ENCODE data around the gene FANCM. TPM values are rescaled to one million over a fixed set of nuclear protein-coding genes. Genes with fewer than 3 reads are reported as not detected.

FANCM gene
- total RNA-seq, 2 experiments from 2014 or later, result 22.2 to 27.7 TPM

GRCh38 chr14:45091710-45092109, 44.0 kb upstream of the FANCM start:
- ChIA-PET CTCF (ENCODE audit: unreplicated experiment) (no interaction called here), POLR2A (interaction anchor here (0.8 to 1.0 kb wide), 5 partner anchors 68 to 186 kb away, joined by 3 to 4 read pairs (median 3); no protein-coding TSS in a partner anchor)
- BruUV-seq (replicated peaks), result no TSS peak
- Histone ChIP-seq H4K20me1 (ENCODE audit: insufficient read depth, low read length) (peaks cover 12% of the 10 kb centered on the region; the same call in 1 of the 2 replicates), H3K27ac (ENCODE audit: low read depth, low read length, poor library complexity, severe bottlenecking) (no peak overlapping the region), H3K4me3 (ENCODE audit: low read depth, low read length, poor library complexity, severe bottlenecking) (no peak overlapping the region), H3K36me3 (ENCODE audit: insufficient read depth, low read length) (peaks cover 79% of the 10 kb centered on the region), H2AFZ (ENCODE audit: low read length) (no peak overlapping the region), H3K79me2 (ENCODE audit: insufficient read depth, low read depth, low read length) (peaks cover 100% of the 10 kb centered on the region), H3K4me1 (ENCODE audit: insufficient read depth, low read length, poor library complexity, severe bottlenecking) (peaks cover 27% of the 10 kb centered on the region), H3K9me2 (ENCODE audit: insufficient read depth, low read length) (no peaks in the 10 kb centered on the region), H3K4me2 (ENCODE audit: low read length) (no peak overlapping the region), H3K9me3 (ENCODE audit: low read length) (no peaks in the 10 kb centered on the region)
- intact Hi-C loops (cut with micrococcal nuclease; ENCODE audit: unreplicated experiment), result no loop called here
- TF ChIP-seq EZH2phosphoT487 (IDR thresholded peaks at IDR 0.05; ENCODE audit: borderline replicate concordance, low read depth, low read length), result no peak
- no peak for TF ChIP-seq CTCF (conservative IDR thresholded peaks at IDR 0.05; ENCODE audit: low read length)
- no peak for DNase-seq (ENCODE audit: low spot score)

GRCh38 chr14:45094275-45094674, 41.5 kb upstream of the FANCM start:
- peaks cover 7% of the 10 kb centered on the region for H3K4me1 ChIP-seq (ENCODE audit: insufficient read depth, low read length, poor library complexity, severe bottlenecking)
- no peak overlapping the region for H3K27ac ChIP-seq (ENCODE audit: low read depth, low read length, poor library complexity, severe bottlenecking)
- BruUV-seq (replicated peaks), result no TSS peak
- H3K9me2 ChIP-seq (ENCODE audit: insufficient read depth, low read length), result no peaks in the 10 kb centered on the region
- no peak overlapping the region for H2AFZ ChIP-seq (ENCODE audit: low read length)
- no peaks in the 10 kb centered on the region for H3K9me3 ChIP-seq (ENCODE audit: low read length)
- H3K4me2 ChIP-seq (ENCODE audit: low read length), result no peak overlapping the region
- intact Hi-C loops (cut with micrococcal nuclease; ENCODE audit: unreplicated experiment), result no loop called here
- CTCF ChIA-PET (ENCODE audit: unreplicated experiment), result no interaction called here
- TF ChIP-seq EZH2phosphoT487 (IDR thresholded peaks at IDR 0.05; ENCODE audit: borderline replicate concordance, low read depth, low read length) (no peak), CTCF (conservative IDR thresholded peaks at IDR 0.05; ENCODE audit: low read length) (no peak)
- no peak overlapping the region for H3K4me3 ChIP-seq (ENCODE audit: low read depth, low read length, poor library complexity, severe bottlenecking)
- peaks cover 82% of the 10 kb centered on the region for H3K79me2 ChIP-seq (ENCODE audit: insufficient read depth, low read depth, low read length)
- POLR2A ChIA-PET, result interaction anchor here (0.7 to 1.9 kb wide), 5 partner anchors 8 to 84 kb away, joined by 3 to 6 read pairs (median 4); partner anchors contain the start of gene PRPF39
- DNase-seq (ENCODE audit: low spot score), result no peak
- peaks cover 3% of the 10 kb centered on the region; the same call in 1 of the 2 replicates for H4K20me1 ChIP-seq (ENCODE audit: insufficient read depth, low read length)
- H3K36me3 ChIP-seq (ENCODE audit: insufficient read depth, low read length), result peaks cover 84% of the 10 kb centered on the region

GRCh38 chr14:45095143-45095542, 40.6 kb upstream of the FANCM start:
- H3K9me3 ChIP-seq (ENCODE audit: low read length), result no peaks in the 10 kb centered on the region
- H4K20me1 ChIP-seq (ENCODE audit: insufficient read depth, low read length), result no peaks in the 10 kb centered on the region; the same call in 1 of the 2 replicates
- BruUV-seq (replicated peaks), result no TSS peak
- TF ChIP-seq CTCF (conservative IDR thresholded peaks at IDR 0.05; ENCODE audit: low read length) (no peak), EZH2phosphoT487 (IDR thresholded peaks at IDR 0.05; ENCODE audit: borderline replicate concordance, low read depth, low read length) (no peak)
- no peak overlapping the region for H3K27ac ChIP-seq (ENCODE audit: low read depth, low read length, poor library complexity, severe bottlenecking)
- no peak overlapping the region for H3K4me3 ChIP-seq (ENCODE audit: low read depth, low read length, poor library complexity, severe bottlenecking)
- no peak for DNase-seq (ENCODE audit: low spot score)
- H3K9me2 ChIP-seq (ENCODE audit: insufficient read depth, low read length), result no peaks in the 10 kb centered on the region
- H3K4me2 ChIP-seq (ENCODE audit: low read length), result no peak overlapping the region
- intact Hi-C loops (cut with micrococcal nuclease; ENCODE audit: unreplicated experiment), result no loop called here
- ChIA-PET CTCF (ENCODE audit: unreplicated experiment) (no interaction called here), POLR2A (interaction anchor here (0.7 to 1.9 kb wide), 4 partner anchors 10 to 137 kb away, joined by 4 to 7 read pairs (median 6); partner anchors contain the start of genes PRPF39 and TOGARAM1)
- peaks cover 73% of the 10 kb centered on the region for H3K79me2 ChIP-seq (ENCODE audit: insufficient read depth, low read depth, low read length)
- peaks cover 83% of the 10 kb centered on the region for H3K36me3 ChIP-seq (ENCODE audit: insufficient read depth, low read length)
- H2AFZ ChIP-seq (ENCODE audit: low read length), result no peak overlapping the region
- H3K4me1 ChIP-seq (ENCODE audit: insufficient read depth, low read length, poor library complexity, severe bottlenecking), result no peaks in the 10 kb centered on the region
